Thyroid gland (tissue), 4 donors: Measurements from ENCODE around the gene MAPK4.

Experiments used
- POLR2A ChIP-seq, 2 donors: fragments of 450-650 bp; IDR thresholded peaks; one replicate each; pipeline ENCODE4 v1.6.1; 2017; ENCODE audit warnings: antibody characterized with exemption in 2 of 2, mild to moderate bottlenecking in 2 of 2, moderate library complexity in 1 of 2
- TF ChIP-seq, protein P1 (sequence below), 6 experiments: fragments of 200-600 bp in 3 of 6; fragments of 450-650 bp in 3 of 6; sonication (generic) in 3 of 6; IDR thresholded peaks; one replicate each; pipeline ENCODE4 v1.5.1; 2016 to 2019; ENCODE audit warnings: antibody characterized with exemption in 6 of 6, mild to moderate bottlenecking in 2 of 6, inconsistent platforms in 1 of 6, moderate library complexity in 1 of 6

DNA sequence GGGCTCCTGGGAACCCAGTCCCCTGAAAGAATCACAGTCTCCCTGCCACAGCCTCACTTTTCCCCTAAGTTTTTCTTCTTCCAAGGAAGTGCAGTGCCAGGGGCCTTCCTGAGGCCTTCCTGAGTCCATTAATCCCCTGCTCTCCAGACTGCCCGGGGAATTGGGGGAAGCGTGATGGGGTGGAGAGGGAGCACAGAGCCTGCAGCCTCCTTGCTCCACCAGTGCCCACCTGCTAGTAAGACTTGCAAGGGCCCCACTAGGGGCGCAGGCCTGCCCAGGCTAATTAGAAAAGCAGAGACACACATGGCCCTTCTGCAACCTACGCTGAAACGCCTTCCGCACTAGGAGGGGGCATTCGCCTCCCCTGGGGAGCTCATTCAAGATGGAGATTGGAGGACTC lies 149.3 kb downstream of the MAPK4 start:
- TF ChIP-seq, protein P1, sequence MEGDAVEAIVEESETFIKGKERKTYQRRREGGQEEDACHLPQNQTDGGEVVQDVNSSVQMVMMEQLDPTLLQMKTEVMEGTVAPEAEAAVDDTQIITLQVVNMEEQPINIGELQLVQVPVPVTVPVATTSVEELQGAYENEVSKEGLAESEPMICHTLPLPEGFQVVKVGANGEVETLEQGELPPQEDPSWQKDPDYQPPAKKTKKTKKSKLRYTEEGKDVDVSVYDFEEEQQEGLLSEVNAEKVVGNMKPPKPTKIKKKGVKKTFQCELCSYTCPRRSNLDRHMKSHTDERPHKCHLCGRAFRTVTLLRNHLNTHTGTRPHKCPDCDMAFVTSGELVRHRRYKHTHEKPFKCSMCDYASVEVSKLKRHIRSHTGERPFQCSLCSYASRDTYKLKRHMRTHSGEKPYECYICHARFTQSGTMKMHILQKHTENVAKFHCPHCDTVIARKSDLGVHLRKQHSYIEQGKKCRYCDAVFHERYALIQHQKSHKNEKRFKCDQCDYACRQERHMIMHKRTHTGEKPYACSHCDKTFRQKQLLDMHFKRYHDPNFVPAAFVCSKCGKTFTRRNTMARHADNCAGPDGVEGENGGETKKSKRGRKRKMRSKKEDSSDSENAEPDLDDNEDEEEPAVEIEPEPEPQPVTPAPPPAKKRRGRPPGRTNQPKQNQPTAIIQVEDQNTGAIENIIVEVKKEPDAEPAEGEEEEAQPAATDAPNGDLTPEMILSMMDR (IDR thresholded peaks at IDR 0.05) = no peak
- TF ChIP-seq POLR2A (IDR thresholded peaks at IDR 0.05) = no peak
